ENCODE results near the gene SCFD1.
"Not testable (repeated sequence)": the region's sequence is repeated elsewhere in the genome, so short reads cannot be mapped to it uniquely, and the experiment has no call there.

Gene SCFD1

GRCh38 chr14:30681752-30682355, 59.7 kb downstream of the SCFD1 start:
- Histone ChIP-seq H3K9me3 (ENCODE audit: severe bottlenecking) (no peaks in the 10 kb centered on the region), H3K27me3 (ENCODE audit: insufficient read depth, low read depth, severe bottlenecking) (no peaks in the 10 kb centered on the region), H3K4me3 (ENCODE audit: low read depth, low read length) (no peak overlapping the region), H3K27ac (no peak overlapping the region), H3K36me3 (peaks cover 2% of the 10 kb centered on the region; the same call in 1 of the 2 replicates)
- peak; percentile 33 for TF ChIP-seq CTCF (IDR thresholded peaks at IDR 0.05; ENCODE audit: low read depth, low read length)
- DNase-seq: no peak

- H3K36me3 ChIP-seq; H3K9me3 ChIP-seq (ENCODE audit: severe bottlenecking); H3K27me3 ChIP-seq (ENCODE audit: insufficient read depth, low read depth, severe bottlenecking); H3K27ac ChIP-seq; H3K4me3 ChIP-seq (ENCODE audit: low read depth, low read length); DNase-seq: not testable (repeated sequence)
These were observed 68.6 kb downstream of the SCFD1 start for GRCh38 chr14:30690487-30691355.

- H3K9me3 ChIP-seq (ENCODE audit: severe bottlenecking): no peaks in the 10 kb centered on the region
- no peak for DNase-seq
- no peaks in the 10 kb centered on the region for H3K27me3 ChIP-seq (ENCODE audit: insufficient read depth, low read depth, severe bottlenecking)
- no peak for TF ChIP-seq CTCF (IDR thresholded peaks at IDR 0.05; ENCODE audit: low read depth, low read length)
- H3K27ac ChIP-seq: no peak overlapping the region
- peaks cover 7% of the 10 kb centered on the region; the same call in 1 of the 2 replicates for H3K36me3 ChIP-seq
- no peak overlapping the region for H3K4me3 ChIP-seq (ENCODE audit: low read depth, low read length)
These were observed 69.8 kb downstream of the SCFD1 start for GRCh38 chr14:30691751-30692398.

GRCh38 chr14:30692669-30693068, 70.5 kb downstream of the SCFD1 start:
- Histone ChIP-seq H3K27me3 (ENCODE audit: insufficient read depth, low read depth, severe bottlenecking) (no peaks in the 10 kb centered on the region), H3K36me3 (peaks cover 7% of the 10 kb centered on the region; the same call in 1 of the 2 replicates), H3K4me3 (ENCODE audit: low read depth, low read length) (no peak overlapping the region), H3K27ac (no peak overlapping the region), H3K9me3 (ENCODE audit: severe bottlenecking) (no peaks in the 10 kb centered on the region)
- DNase-seq: no peak
- TF ChIP-seq CTCF (IDR thresholded peaks at IDR 0.05; ENCODE audit: low read depth, low read length): no peak

- 0 out of 2 replicates have a peak, but pooled peaks cover 4% of the 10 kb centered on the region for H3K36me3 ChIP-seq
- H3K9me3 ChIP-seq (ENCODE audit: severe bottlenecking): no peaks in the 10 kb centered on the region
- DNase-seq: no peak
- no peak for TF ChIP-seq CTCF (IDR thresholded peaks at IDR 0.05; ENCODE audit: low read depth, low read length)
- H3K4me3 ChIP-seq (ENCODE audit: low read depth, low read length): no peak overlapping the region
- no peak overlapping the region for H3K27ac ChIP-seq
- no peaks in the 10 kb centered on the region for H3K27me3 ChIP-seq (ENCODE audit: insufficient read depth, low read depth, severe bottlenecking)
These were observed 76.3 kb downstream of the SCFD1 start for GRCh38 chr14:30698463-30698862.

GRCh38 chr14:30706704-30707103, 84.6 kb downstream of the SCFD1 start:
- peak; percentile 16 for DNase-seq
- no peak for TF ChIP-seq CTCF (IDR thresholded peaks at IDR 0.05; ENCODE audit: low read depth, low read length)
- no peaks in the 10 kb centered on the region for H3K9me3 ChIP-seq (ENCODE audit: severe bottlenecking)
- H3K27me3 ChIP-seq (ENCODE audit: insufficient read depth, low read depth, severe bottlenecking): no peaks in the 10 kb centered on the region
- no peak overlapping the region for H3K4me3 ChIP-seq (ENCODE audit: low read depth, low read length)
- no peak overlapping the region for H3K27ac ChIP-seq
- no peaks in the 10 kb centered on the region; the same call in 1 of the 2 replicates for H3K36me3 ChIP-seq

Measured in WERI-Rb-1 (cell line).